NOMO-1 (cell line): Measurements from ENCODE around the gene NUDC.
"Not testable (repeated sequence)": the region's sequence is repeated elsewhere in the genome, so short reads cannot be mapped to it uniquely, and the experiment has no call there.

Experiments
- DNase-seq, 2 experiments: peaks; one replicate each; lab custom pipeline; 2025; ENCODE audit not compliant: unreplicated experiment in 2 of 2; lab: John Stamatoyannopoulos, UW

The NUDC gene

DNA sequence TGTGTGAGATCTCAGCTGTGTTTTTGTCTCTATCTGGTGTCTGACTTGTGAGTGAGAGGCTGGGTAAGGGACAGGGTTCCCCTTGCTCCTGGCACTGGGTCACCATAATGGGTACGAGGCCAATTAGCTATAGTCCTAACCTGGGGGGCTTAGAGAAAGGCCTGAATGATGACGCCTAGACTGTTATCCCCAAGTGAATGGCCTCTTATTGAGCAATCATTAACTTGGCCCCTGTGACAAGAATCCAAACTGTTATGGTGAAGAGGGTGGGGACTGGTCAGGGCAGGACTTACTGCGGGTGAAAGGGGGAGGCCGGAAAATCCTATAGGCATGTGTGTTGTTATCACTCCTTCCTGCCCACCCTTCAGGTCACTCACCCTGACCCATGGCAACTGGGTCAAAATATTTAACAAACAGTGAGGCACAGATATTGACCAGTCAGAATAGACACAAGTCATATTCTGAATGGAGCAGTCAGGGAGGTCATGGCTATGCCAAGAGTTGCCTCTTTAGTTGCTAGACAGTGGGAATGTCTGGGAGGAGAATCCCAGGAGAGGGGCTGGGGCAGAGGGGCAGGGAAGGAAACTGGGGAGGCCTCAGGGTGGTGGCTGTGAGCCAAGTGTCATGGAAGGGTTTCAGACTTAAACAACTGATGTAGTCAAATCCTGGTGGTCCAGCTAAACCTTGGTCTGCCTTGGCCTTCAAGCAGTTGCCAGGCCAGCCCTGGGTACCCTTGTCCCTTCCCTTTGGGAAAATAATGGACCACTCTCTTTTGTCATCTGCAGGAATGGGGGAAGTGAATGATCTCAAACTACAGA lies 11.0 kb upstream of the NUDC start:
- no peak for DNase-seq

DNA sequence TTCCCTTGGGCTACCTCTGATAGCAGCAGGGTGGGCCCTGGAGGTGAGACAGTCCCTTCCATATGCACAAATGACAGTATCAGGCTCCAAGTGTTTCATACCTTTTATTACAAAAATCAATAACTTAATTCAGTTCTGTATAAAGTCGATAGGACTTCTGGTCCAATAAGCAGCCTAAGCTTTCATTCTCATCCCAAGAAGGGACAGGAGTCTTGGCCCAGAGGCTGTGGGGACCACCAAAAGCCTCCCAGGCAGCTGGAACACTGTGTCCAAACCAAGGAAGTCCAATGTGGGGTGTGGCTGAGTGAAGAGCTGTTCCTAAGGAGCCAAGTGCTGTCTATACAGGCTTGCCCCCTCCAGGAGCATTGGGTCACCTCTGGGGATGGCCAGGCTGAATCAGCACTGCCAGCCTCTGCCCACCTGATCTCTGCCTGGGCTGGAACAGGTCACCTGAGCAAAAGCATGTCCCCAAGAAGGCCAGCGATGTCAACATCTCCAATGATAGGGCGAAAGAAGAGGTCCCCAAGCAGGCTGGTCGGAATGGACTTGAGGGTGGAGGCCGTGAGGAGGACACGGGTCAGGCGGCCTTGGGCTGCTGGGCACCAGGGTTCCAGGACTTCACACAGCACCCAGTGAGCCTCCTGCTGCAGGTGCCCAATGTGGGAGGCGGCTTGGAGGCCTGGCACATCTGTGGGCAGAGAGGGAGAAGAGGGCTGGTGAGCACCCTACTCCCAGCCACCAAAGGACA lies 10.0 kb upstream of the NUDC start:
- no peak for DNase-seq

GRCh38 chr1:26912147-26912490 lies 9.4 kb upstream of the NUDC start:
- no peak for DNase-seq

GRCh38 chr1:26913389-26913753 lies 8.2 kb upstream of the NUDC start:
- DNase-seq: no peak

- no peak for DNase-seq
Measured at GRCh38 chr1:26913754-26914619, 7.6 kb upstream of the NUDC start, which contains the start of gene NR0B2. Gene NR0B2 (minus strand): TSS chr1:26913975. CDS start chr1:26913940, 35 bp downstream.

DNA sequence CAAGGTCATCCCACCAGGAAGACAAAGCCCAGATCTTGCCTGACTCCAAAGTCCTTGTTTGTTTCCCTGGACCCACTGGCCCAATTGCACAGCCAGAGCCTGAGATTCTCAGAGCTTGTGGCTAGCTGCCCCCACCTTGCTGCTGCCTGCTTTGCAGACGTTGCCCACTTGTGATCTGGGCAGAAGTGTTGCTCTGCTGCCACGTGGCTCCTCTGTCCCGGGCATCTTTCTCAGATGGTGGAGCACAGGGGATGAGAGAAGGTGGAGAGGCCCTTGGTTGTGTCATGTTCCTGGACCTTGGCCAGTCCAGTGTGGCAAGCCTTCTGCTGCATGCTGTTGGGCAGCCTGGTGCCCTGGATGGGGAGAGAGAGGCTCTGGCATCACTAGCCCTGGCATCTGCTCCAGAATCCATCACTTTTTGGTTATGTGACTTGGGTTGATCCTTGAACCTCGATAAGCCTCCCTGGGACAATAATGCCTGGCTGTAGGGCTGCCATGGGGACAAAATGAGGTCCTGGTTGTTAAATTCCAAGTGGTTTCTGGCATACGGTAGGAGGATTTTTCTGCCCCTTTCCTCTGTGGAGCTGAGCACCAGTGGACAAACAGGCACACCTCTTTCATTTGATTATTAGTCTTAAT lies 6.2 kb upstream of the NUDC start:
- DNase-seq: no peak

DNA sequence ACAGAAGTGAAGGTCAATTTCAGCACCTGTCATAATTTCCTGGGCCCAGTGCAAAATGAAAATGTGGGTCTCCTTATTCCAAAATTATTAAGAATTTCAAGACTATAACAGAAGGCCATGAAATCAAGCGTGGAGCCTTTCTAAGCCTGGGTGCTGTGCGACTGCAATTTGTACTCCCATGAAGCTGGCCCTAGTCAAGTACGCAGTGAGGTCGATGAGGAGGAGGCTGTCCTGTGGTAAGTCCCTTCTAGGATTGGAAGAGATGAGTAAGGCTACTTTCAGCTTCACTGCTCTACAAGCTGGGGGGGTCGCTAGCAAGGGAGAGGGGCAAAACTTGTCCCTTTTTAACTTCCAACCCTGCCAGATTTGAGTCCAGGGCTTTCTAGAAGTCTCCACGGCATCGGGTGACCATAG lies 410 bp upstream of the NUDC start:
- DNase-seq: no peak

DNA sequence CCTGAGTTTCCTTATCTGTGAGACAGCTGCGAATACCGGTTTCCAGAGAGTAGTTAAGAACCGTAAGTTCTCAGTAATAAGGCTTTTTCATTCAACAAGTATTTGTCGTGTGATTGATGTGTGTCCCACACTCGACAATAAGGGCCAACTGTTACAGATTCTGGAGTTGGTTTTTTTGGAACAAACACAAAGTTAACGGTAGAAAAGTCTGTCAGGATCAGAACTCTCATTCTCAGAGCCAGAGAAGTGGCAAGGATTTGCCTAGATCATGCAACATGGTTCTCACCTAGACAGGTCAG lies 837 bp downstream of the NUDC start:
- DNase-seq: no peak

DNA sequence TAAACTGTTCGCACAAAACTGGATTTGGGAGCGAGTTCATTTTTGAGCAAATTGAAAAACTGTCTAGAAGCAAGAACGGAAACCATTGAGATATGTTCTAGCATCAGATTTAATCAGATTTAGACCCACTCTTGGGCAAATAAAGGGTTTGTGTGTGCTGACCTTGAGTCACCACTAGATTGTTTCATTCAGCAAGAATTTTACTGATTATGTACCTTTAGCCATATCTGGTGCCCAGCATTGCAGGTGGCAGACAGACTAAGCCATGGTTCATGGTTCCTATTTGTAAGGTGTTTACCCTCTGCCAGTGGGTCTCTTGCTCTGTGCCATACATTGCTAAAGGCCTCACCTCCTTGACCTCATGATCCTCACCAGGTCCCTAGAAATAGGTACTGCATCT lies 1.4 kb downstream of the NUDC start:
- no peak for DNase-seq

- DNase-seq: no peak
Measured at GRCh38 chr1:26923711-26924110, 2.2 kb downstream of the NUDC start.

GRCh38 chr1:26932531-26932930 lies 11.0 kb downstream of the NUDC start:
- DNase-seq: peak; percentile 79 to 91

- DNase-seq: no peak
Measured at GRCh38 chr1:26936823-26937222, 15.3 kb downstream of the NUDC start.

DNA sequence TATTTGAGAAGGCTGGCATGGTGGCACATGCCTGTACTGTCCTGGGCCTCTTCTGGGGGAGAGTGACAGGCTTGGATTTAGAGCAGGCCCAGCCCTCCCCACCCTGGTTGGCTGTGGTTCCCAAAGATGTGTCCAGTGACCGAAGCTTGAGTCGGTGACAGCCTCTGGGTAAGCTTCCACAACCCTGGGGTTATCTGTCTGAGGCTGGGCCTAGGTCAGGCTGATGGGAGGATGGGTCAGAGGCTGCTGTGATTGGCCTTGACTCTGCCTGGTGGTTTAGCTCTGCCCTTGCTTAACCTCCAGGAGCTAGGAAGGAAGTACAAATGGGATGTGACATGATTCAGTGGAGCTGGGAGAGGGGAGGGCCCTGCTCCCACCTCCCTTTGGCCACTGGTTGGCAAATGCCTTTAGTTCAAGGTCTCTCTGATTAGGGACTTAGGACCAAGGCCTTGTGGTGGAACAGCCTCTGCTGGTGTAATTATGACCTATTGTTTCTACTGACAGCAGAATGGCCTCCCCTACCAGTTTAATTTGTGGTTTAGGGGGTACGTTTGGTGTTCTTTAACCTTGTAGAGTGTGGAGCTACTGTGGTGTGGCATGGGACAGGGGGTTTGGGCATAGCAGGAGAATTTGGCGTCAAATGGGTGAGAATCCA lies 16.6 kb downstream of the NUDC start:
- no peak for DNase-seq

- DNase-seq: no peak
Measured at GRCh38 chr1:26938659-26939025, 17.1 kb downstream of the NUDC start.

- DNase-seq: no peak
Measured at GRCh38 chr1:26941311-26941710, 19.8 kb downstream of the NUDC start.

DNA sequence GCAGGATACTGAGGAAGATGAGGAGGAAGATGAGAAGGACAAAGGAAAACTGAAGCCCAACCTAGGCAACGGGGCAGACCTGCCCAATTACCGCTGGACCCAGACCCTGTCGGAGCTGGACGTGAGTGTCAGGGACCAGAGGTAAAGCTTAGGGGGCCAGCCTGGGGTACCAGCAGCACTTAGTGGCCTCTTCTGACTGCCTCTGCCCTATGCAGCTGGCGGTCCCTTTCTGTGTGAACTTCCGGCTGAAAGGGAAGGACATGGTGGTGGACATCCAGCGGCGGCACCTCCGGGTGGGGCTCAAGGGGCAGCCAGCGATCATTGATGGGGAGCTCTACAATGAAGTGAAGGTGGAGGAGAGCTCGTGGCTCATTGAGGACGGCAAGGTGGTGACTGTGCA lies 21.1 kb downstream of the NUDC start:
- DNase-seq: no peak

DNA sequence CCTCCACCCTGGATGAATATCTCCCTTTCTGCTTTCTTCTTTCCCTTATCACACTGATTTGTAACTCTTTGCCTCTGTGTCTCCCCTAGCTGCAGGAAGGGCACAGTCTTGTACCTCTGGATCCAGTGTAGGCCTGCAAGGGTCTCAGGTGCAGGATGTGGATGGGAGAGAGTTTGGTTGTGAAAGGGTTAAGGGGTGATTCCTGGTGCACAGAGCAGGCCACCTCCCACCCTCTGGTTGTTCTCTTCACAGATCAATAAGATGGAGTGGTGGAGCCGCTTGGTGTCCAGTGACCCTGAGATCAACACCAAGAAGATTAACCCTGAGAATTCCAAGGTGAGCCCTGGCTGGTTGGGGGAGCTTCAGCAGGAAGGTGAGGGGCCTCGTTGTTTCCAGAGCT lies 23.6 kb downstream of the NUDC start:
- DNase-seq: no peak

DNA sequence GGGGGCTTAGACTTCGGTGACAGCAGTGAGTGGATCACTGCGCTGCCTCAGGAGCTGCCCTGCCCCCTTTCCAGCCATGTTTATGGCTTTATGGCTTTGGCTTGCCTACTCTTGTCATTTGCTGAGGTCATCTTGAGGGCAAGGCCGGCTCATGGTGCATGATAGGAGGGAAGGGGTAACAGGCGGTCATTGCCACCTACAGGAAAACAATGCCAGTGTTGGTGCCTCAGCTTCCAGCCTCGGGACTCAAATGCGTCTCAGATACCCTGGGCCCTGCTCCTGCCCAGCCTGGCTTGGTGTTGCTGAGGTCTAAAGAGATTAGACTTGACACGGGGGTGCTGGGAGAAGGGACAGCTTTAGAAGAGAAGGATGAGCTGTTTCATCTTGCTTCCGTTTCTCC lies 24.2 kb downstream of the NUDC start:
- DNase-seq: no peak

DNA sequence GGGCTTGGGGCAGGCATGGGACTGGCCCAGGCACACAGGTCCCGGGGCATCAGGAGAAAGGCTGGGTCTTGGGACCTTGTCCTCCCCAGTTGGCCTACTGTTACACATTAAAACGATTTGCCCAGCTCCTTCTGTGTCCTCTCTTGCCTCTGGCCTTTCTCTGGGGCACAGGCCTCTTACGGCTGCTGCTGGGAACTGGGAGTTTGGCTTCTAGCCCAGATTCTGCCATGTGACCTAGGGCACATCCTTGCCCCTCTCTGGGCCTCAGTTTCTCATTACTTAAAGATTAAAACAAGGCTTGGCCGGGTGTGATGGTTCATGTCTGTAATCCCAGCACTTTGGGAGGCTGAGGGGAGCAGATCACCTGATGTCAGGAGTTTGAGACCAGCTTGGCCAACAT lies 24.7 kb downstream of the NUDC start:
- no peak for DNase-seq

DNA sequence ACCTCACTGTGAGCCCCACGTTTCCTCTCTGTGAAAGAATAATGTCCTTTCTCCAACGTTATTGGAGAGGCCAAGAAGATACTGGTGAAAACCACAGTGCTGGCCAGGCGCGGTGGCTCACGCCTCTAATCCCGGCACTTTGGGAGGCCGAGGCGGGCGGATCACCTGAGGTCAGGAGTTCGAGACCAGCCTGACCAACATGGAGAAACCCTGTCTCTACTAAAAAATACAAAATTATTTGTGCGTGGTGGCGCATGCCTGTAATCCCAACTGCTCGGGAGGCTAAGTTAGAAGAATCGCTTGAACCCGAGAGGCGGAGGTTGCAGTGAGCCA lies 27.1 kb downstream of the NUDC start:
- not testable (repeated sequence) for DNase-seq
